IPS-NIHi7 (cell line): ENCODE results near the gene GPR89B.
A peak's percentile ranks its signal among the peaks of the same experiment; 100 is the strongest.
"Not testable (repeated sequence)": the region's sequence is repeated elsewhere in the genome, so short reads cannot be mapped to it uniquely, and the experiment has no call there.

Experiments used
- DNase-seq: peaks from one replicate; pipeline ENCODE4 v3.0.0; 2012; ENCODE audit warnings: mixed read lengths; ENCODE audit errors: extremely low spot score

The GPR89B gene

DNA sequence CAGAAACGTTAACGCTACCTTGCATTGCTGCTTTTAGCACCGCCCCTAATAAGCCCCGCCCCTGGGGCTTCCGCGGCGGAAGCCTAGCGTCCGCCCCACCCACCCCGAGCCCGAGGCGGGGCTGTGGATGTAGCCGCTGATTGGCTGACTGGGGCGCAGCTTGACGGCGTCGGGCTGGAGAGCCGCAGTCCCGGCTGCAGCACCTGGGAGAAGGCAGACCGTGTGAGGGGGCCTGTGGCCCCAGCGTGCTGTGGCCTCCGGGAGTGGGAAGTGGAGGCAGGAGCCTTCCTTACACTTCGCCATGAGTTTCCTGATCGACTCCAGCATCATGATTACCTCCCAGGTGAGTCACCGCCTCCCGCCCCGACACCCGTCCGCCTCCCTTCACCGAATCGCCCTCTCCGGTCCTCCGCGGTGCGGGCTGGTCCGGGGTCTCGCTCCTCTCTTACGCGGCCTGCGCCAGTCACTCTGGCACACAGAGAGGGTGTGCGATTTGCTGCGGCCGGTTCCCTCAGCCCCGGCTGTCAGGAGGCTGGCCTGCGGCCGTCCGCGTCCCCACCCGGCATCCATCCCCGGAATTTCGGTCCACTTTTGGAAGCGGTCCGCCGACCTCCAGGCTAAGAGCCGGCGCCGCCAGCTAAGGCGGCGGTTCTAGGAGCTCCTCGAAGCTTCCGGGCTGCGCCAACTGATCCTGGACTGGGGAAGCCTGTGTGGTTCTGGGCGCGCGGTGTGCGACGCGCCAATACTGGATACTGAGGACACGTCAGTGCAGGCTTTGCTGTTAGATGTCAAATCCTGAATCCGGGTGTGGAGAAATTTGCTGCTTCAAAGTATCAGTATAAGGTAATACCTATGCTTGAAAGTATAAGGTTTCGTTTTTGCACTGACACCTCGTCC, at the start of gene GPR89B:
Gene GPR89B (plus strand): TSS at position 185 of the 897 bp plus-strand sequence. CDS start 117 bp downstream, at position 302.
- peak; percentile 83 for DNase-seq

GRCh38 chr1:147879911-147880310, 48.3 kb upstream of the GPR89B start:
- DNase-seq: no peak

- no peak for DNase-seq
Observed at GRCh38 chr1:147882535-147882934, 45.7 kb upstream of the GPR89B start.

GRCh38 chr1:147890177-147890790, 37.9 kb upstream of the GPR89B start:
- DNase-seq: peak; percentile 89

DNA sequence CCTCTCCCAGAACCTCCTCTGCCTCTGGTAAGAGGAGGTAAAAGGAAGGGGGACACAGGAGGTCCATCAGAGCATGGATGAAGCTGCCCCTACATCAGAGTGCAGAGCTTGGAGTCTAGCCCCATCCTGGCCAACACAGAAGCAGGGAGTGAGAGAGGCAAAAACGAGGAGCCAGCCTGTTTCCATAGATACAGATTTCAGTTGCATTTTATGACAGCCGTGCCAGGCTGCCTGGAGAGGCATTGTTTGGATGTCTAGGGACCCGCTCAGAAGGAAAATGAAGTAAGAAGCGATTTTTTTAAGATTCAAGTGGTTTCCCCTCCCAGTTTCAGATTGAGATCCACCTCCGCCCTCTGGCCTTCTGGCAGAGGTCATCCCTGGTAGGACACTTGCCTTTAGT, 37.1 kb upstream of the GPR89B start:
- no peak for DNase-seq

DNA sequence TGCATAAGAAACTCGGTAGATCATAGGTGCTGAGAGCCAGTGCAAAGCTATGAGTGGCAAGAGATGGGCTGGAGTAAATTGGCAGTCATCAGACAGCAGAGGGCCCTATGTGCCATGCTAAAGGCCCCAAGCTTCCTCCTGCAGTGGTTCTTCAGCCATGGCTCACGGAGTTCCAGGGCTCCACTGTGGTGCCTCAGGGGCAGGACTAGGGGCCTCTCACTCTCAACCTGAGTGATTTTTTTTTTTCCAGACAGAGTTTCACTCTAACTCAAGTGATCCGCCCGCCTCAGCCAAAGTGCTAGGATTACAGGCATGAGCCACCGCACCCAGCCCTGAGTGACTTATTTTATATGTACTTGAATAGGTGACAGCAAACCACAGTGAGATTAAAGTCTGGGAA, 36.0 kb upstream of the GPR89B start:
- DNase-seq: peak; percentile 29

- DNase-seq: peak; percentile 73
Observed at GRCh38 chr1:147892731-147893214, 35.4 kb upstream of the GPR89B start.

GRCh38 chr1:147895123-147895522, 33.1 kb upstream of the GPR89B start:
- DNase-seq: no peak

DNA sequence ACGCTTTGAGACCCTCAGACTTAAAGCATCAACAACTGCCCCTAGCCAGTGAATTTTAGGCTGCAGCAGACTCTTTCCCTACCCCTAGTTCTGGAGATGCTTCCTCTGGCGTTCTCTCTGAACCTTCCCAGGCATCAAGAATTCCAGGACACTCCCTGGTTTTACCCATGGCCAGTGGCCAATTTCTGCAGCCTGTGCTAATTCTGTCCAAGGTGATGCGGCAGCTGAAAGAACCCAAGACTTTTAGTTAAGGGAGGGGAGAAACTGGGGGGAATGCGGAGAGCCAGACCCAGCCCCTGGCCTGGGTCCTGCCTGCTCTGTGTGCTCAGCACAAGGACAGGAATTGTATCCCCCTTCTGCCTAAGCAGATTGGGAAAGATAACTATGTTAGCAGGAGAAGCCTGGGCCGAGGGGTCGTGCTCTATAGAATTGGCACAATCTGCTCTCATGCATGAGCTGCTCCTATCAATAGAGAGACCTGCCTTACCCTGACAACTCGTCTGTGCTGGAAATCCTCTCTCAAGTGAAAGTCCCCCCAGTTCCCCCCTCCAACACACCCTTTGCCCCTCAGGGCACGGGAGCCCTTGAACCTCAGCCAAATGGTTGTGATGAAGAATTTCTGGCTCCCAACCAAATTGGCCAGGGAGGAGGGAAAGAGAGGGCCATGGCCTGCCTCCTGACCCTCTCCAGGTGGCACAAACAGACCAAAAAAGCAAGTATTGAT, 31.0 kb upstream of the GPR89B start:
- DNase-seq: no peak

GRCh38 chr1:147897789-147898188, 30.4 kb upstream of the GPR89B start:
- DNase-seq: no peak

GRCh38 chr1:147902253-147902845, 25.9 kb upstream of the GPR89B start, which contains the start of gene GJA8:
GJA8 (plus strand) TSS chr1:147902795; CDS start chr1:147907956, 5,161 bp downstream.
- no peak for DNase-seq

DNA sequence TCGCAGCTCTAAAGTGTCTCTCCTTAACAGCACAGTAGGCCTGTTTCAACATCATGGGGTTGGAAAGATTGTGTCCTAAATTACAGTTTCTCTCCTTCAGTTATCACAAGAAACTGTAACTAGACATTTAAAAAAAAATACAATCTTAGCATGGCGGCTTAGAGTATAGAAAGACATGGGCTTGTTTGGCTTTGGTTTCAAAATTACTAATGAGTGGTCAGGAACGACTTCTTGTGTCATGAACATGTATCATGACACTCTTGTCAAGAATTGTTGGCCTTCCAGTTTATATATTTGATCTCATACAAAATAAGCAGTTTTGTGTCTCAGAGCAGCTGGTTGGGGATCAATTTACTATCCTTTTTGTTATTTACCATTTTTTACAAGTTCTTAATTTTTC, 23.5 kb upstream of the GPR89B start:
- DNase-seq: no peak

GRCh38 chr1:147907786-147908509, 20.3 kb upstream of the GPR89B start:
- no peak for DNase-seq

GRCh38 chr1:147912553-147912952, 15.7 kb upstream of the GPR89B start:
- DNase-seq: no peak

- no peak for DNase-seq
Observed at GRCh38 chr1:147913362-147913942, 14.8 kb upstream of the GPR89B start.

DNA sequence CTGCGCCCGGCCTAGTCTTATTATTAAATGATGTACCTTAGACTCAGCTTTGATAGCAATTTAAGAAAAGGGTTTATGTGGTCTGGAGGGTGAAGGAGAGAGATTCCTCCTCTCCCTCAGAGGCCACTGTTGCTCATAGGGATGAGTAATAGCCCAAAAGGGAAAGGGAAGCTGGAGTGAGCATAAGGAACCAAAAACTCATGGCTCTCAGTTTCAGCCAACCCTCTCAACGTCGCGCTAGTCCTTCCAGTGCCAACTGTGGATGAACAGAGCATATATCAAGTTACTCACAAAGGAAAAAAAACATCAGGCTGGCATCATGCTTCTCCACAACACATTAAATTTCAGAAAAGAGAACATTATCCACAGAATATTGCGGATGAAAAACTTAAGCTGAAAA, 8.3 kb upstream of the GPR89B start:
- DNase-seq: no peak

GRCh38 chr1:147924813-147925212, 3.4 kb upstream of the GPR89B start:
- DNase-seq: no peak

- DNase-seq: not testable (repeated sequence)
Observed at GRCh38 chr1:147927215-147927614, 1.0 kb upstream of the GPR89B start.

DNA sequence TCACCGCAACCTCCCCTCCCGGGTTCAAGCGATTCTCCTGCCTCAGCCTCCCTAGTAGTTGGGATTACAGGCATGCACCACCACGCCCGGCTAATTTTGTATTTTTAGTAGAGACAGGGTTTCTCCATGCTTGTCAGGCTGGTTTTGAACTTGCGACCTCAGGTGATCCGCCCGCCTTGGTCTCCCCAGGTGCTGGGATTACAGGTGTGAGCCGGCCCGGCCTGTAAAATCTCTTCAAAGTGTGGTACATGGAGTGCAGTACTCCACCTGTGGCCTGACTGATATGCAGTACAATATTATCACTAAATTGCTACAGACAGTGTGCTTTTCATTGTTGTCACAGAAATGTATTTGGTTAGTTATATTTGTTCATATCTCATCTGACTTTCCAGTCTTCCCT, 531 bp upstream of the GPR89B start:
- not testable (repeated sequence) for DNase-seq

DNA sequence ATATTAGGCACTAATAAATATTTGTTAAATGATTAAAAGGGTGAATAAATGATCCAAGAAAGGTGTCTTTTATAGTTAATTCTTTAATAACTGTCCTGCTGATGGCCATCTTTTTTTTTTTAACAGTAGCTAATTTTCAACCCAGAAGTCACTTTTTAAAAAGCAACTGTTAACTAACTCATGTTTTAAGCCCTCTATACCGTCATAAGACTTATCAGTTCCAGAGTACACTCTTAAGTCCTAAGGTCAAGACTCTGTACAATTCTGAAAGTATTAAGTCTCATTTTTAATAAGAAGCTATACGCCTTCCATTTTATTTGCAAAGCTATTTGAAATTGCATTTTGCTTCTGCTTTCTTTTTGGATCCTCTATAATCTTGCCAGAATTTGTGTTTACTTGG, 2.9 kb downstream of the GPR89B start:
- DNase-seq: not testable (repeated sequence)

DNA sequence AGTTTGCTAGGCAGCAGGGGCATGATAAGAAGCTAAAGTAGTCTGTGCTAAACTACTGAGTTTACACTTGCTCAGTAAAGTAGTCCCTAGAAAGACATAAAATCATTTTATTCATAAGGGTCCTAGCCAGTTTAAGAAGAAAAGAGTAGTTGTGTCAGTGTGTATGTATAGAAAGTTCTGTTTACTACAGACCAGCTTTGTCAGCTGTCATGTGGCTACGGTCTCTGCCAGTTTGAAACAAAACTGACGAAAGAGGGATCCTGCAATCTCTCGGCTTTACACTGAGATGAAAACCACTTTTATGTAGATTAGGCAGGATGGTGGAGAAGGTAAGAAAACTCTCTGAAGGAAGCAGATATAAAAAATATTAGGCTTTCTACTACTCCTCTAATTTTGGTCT, 7.1 kb downstream of the GPR89B start:
- DNase-seq: not testable (repeated sequence)
